Panc1 (cell line): Measurements from ENCODE around the gene CELF2. TPM values are rescaled to one million over a fixed set of nuclear protein-coding genes. Genes with fewer than 3 reads are reported as not detected.

Source experiments
- ATAC-seq: fragments of 200-7000 bp; cut with Tn5 transposase; 2 replicates; pipeline ENCODE4 v1.9.1; 2020; ENCODE audit warnings: mild to moderate bottlenecking, moderate library complexity
- BruUV-seq: library from RNA; stranded (reverse); fragments of 400-500 nt; replicated peaks from 2 replicates; lab custom pipeline; 2021; lab: Mats Ljungman, UMichigan
- CTCF ChIA-PET: fragments of 300-600 bp; sonication (Branson Sonifier 250); formaldehyde crosslinking; loops from one replicate; lab custom pipeline; 2022; ENCODE audit warnings: antibody characterized with exemption; lab: Charles Lee
- POLR2A ChIA-PET: fragments of 300-600 bp; sonication (Branson Sonifier 250); formaldehyde crosslinking; loops from one replicate; lab custom pipeline; 2022; ENCODE audit warnings: antibody characterized with exemption; lab: Charles Lee
- DNase-seq: peaks from one replicate; pipeline ENCODE4 v3.0.0-alpha.2; 2010; ENCODE audit warnings: low read depth, low spot score
- H3K27ac ChIP-seq: 2 replicates; pipeline ENCODE4 v1.5.1; 2011; ENCODE audit warnings: mild to moderate bottlenecking, low read length, inconsistent platforms
- H3K27me3 ChIP-seq: fragments of 200-500 bp; sonication (Bioruptor generic); 2 replicates; pipeline ENCODE4 v1.6.0; 2014; ENCODE audit warnings: low read length, inconsistent platforms; ENCODE audit not compliant: control insufficient read depth, insufficient read depth
- H3K36me3 ChIP-seq: fragments of 200-500 bp; sonication (Bioruptor generic); 2 replicates; pipeline ENCODE4 v1.5.1; 2014; ENCODE audit warnings: inconsistent platforms, mild to moderate bottlenecking, low read length, moderate library complexity; ENCODE audit not compliant: control insufficient read depth, insufficient read depth
- H3K4me1 ChIP-seq: 2 replicates; pipeline ENCODE4 v1.5.1; 2011; ENCODE audit warnings: inconsistent platforms, mild to moderate bottlenecking, low read length, moderate library complexity; ENCODE audit not compliant: control insufficient read depth, insufficient read depth
- H3K4me3 ChIP-seq, 2 experiments: 2 replicates each; pipeline ENCODE4 v1.5.1; 2011 to 2012; ENCODE audit warnings: low read depth in 2 of 2, low read length in 2 of 2, mild to moderate bottlenecking in 2 of 2, inconsistent platforms in 1 of 2, moderate library complexity in 1 of 2
- H3K9me3 ChIP-seq: fragments of 200-500 bp; sonication (Bioruptor generic); 2 replicates; pipeline ENCODE4 v1.5.1; 2014; ENCODE audit warnings: low read depth, mild to moderate bottlenecking, inconsistent platforms, low read length, moderate library complexity; ENCODE audit not compliant: control insufficient read depth, insufficient read depth
- CTCF ChIP-seq: fragments of 450-650 bp; IDR thresholded peaks from 2 replicates; pipeline ENCODE4 v1.5.1; 2017; ENCODE audit warnings: mild to moderate bottlenecking
- POLR2AphosphoS5 ChIP-seq: IDR thresholded peaks from 2 replicates; pipeline ENCODE4 v1.6.1; 2012; ENCODE audit warnings: mild to moderate bottlenecking, low read depth, low read length, moderate library complexity
- REST ChIP-seq, 2 experiments: IDR thresholded peaks; 2 replicates each; pipeline ENCODE4 v1.6.1; 2011 to 2012; ENCODE audit warnings: low read depth in 2 of 2, control low read depth in 1 of 2, low read length in 1 of 2, mild to moderate bottlenecking in 1 of 2, moderate library complexity in 1 of 2; ENCODE audit not compliant: insufficient read depth in 1 of 2
- SIN3A ChIP-seq: IDR thresholded peaks from 2 replicates; pipeline ENCODE4 v1.6.1; 2012; ENCODE audit warnings: low read depth, mild to moderate bottlenecking, low read length, moderate library complexity, borderline replicate concordance; ENCODE audit not compliant: insufficient read depth
- TCF7L2 ChIP-seq: IDR thresholded peaks from 2 replicates; pipeline ENCODE4 v1.6.1; 2011; ENCODE audit warnings: mild to moderate bottlenecking, low read depth, low read length, inconsistent platforms
- in situ Hi-C: cut with HindIII; loops from 2 replicates; pipeline ENCODE4 v1.10.0; 2016; ENCODE audit warnings: low sequenced_read_pairs, low pct_unique_long_range_greater_than_20kb
- intact Hi-C: fragments of 100-400 bp; cut with micrococcal nuclease; formaldehyde crosslinking; loops from one replicate; pipeline ENCODE4 v1.10.0; 2022; ENCODE audit not compliant: unreplicated experiment
- total RNA-seq: library from RNA; stranded (reverse); gene quantifications from one replicate; pipeline ENCODE4 v1.2.1, GENCODE V29; 2021; ENCODE audit not compliant: unreplicated experiment

CELF2 gene
- total RNA-seq, 1 experiment from 2014 or later: 0.44 TPM

- ATAC-seq (no peak), DNase-seq (peak; percentile 22)
- no peaks in the 10 kb centered on the region for H3K36me3 ChIP-seq
- H3K4me1 ChIP-seq: no peaks in the 10 kb centered on the region
- H3K27ac ChIP-seq: no peak overlapping the region
- H3K9me3 ChIP-seq: no peaks in the 10 kb centered on the region
- in situ Hi-C loops (no loop called here), intact Hi-C loops (loop anchor here (10.0 kb wide), 1 partner anchor 1701 kb away; no protein-coding TSS in a partner anchor)
- ChIA-PET CTCF (no interaction called here), POLR2A (no interaction called here)
- no peak for TF ChIP-seq TCF7L2
- no peak for TF ChIP-seq REST (IDR thresholded peaks at IDR 0.05; ENCODE audit: insufficient read depth in 1 of 2, low read depth in 2 of 2, low read length in 1 of 2)
- no peak for TF ChIP-seq SIN3A
- TF ChIP-seq POLR2AphosphoS5: no peak
- no peak for TF ChIP-seq CTCF
- H3K27me3 ChIP-seq: no peaks in the 10 kb centered on the region
- no TSS peak for BruUV-seq
- no peak overlapping the region for H3K4me3 ChIP-seq
These were observed 17.8 kb downstream of the CELF2 start for GRCh38 chr10:11035301-11035991.

- H3K9me3 ChIP-seq: no peaks in the 10 kb centered on the region
- TF ChIP-seq CTCF (peak; percentile 54), SIN3A (no peak)
- DNase-seq: peak; percentile 15
- in situ Hi-C loops: no loop called here
- no peaks in the 10 kb centered on the region for H3K4me1 ChIP-seq
- H3K27ac ChIP-seq: no peak overlapping the region
- H3K27me3 ChIP-seq: no peaks in the 10 kb centered on the region
- POLR2A ChIA-PET: no interaction called here
- CTCF ChIA-PET: interaction anchor here (0.6 kb wide), 1 partner anchor 22 kb away, joined by 9 read pairs; no protein-coding TSS in a partner anchor
- BruUV-seq: no TSS peak
- intact Hi-C loops: loop anchor here (10.0 kb wide), 1 partner anchor 1702 kb away; no protein-coding TSS in a partner anchor
- peak; percentile 78 for ATAC-seq
- no peaks in the 10 kb centered on the region for H3K36me3 ChIP-seq
- H3K4me3 ChIP-seq: no peak overlapping the region
These were observed 18.8 kb downstream of the CELF2 start for GRCh38 chr10:11036424-11037011.
